Raji (cell line): ENCODE results near the gene CD209.

ENCODE experiments used
- POLR2A ChIP-seq: IDR thresholded peaks from 2 replicates; pipeline ENCODE4 v1.6.1; 2011; ENCODE audit warnings: low read depth, low read length, control low read depth; ENCODE audit not compliant: insufficient read depth

CD209 gene

GRCh38 chr19:7778081-7778480 lies 30.7 kb upstream of the CD209 start:
- TF ChIP-seq POLR2A: no peak

GRCh38 chr19:7775761-7776160 lies 28.4 kb upstream of the CD209 start:
- TF ChIP-seq POLR2A: no peak

GRCh38 chr19:7773841-7774240 lies 26.5 kb upstream of the CD209 start:
- TF ChIP-seq POLR2A: no peak

- no peak for TF ChIP-seq POLR2A
Observed at GRCh38 chr19:7772752-7773291, 25.5 kb upstream of the CD209 start.

- TF ChIP-seq POLR2A: no peak
Observed at GRCh38 chr19:7771072-7771471, 23.7 kb upstream of the CD209 start.

GRCh38 chr19:7769171-7769570 lies 21.8 kb upstream of the CD209 start:
- TF ChIP-seq POLR2A: no peak

- TF ChIP-seq POLR2A: no peak
Observed at GRCh38 chr19:7767487-7767886, 20.2 kb upstream of the CD209 start.

- TF ChIP-seq POLR2A: no peak
Observed at GRCh38 chr19:7766535-7766934, 19.2 kb upstream of the CD209 start.

- no peak for TF ChIP-seq POLR2A
Observed at GRCh38 chr19:7763696-7764095, 16.4 kb upstream of the CD209 start.

GRCh38 chr19:7762719-7763293 lies 15.5 kb upstream of the CD209 start, which contains the start of gene CLEC4M:
CLEC4M (plus strand) TSS chr19:7763243; CDS start chr19:7763267, 24 bp downstream.
- TF ChIP-seq POLR2A: no peak

GRCh38 chr19:7759156-7759555 lies 11.8 kb upstream of the CD209 start:
- TF ChIP-seq POLR2A: no peak

GRCh38 chr19:7757358-7757757 lies 10.0 kb upstream of the CD209 start:
- TF ChIP-seq POLR2A: no peak

GRCh38 chr19:7756258-7756657 lies 8.9 kb upstream of the CD209 start:
- TF ChIP-seq POLR2A: no peak

GRCh38 chr19:7751157-7751783 lies 3.9 kb upstream of the CD209 start:
- TF ChIP-seq POLR2A: no peak

GRCh38 chr19:7748756-7749155 lies 1.4 kb upstream of the CD209 start:
- TF ChIP-seq POLR2A: no peak

GRCh38 chr19:7748171-7748570 lies 837 bp upstream of the CD209 start:
- no peak for TF ChIP-seq POLR2A

GRCh38 chr19:7744871-7745650 lies 2.3 kb downstream of the CD209 start:
- no peak for TF ChIP-seq POLR2A
